ENCODE data around the gene PEX11G. TPM values are rescaled to one million over a fixed set of nuclear protein-coding genes. Genes with fewer than 3 reads are reported as not detected.

Gene PEX11G
- total and polyA plus RNA-seq, 2 experiments from 2014 or later = 2.2 TPM

GRCh38 chr19:7442423-7442822 is 46.4 kb downstream of the PEX11G start (continued):
- TF ChIP-seq, protein P1, sequence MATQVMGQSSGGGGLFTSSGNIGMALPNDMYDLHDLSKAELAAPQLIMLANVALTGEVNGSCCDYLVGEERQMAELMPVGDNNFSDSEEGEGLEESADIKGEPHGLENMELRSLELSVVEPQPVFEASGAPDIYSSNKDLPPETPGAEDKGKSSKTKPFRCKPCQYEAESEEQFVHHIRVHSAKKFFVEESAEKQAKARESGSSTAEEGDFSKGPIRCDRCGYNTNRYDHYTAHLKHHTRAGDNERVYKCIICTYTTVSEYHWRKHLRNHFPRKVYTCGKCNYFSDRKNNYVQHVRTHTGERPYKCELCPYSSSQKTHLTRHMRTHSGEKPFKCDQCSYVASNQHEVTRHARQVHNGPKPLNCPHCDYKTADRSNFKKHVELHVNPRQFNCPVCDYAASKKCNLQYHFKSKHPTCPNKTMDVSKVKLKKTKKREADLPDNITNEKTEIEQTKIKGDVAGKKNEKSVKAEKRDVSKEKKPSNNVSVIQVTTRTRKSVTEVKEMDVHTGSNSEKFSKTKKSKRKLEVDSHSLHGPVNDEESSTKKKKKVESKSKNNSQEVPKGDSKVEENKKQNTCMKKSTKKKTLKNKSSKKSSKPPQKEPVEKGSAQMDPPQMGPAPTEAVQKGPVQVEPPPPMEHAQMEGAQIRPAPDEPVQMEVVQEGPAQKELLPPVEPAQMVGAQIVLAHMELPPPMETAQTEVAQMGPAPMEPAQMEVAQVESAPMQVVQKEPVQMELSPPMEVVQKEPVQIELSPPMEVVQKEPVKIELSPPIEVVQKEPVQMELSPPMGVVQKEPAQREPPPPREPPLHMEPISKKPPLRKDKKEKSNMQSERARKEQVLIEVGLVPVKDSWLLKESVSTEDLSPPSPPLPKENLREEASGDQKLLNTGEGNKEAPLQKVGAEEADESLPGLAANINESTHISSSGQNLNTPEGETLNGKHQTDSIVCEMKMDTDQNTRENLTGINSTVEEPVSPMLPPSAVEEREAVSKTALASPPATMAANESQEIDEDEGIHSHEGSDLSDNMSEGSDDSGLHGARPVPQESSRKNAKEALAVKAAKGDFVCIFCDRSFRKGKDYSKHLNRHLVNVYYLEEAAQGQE (IDR thresholded peaks at IDR 0.05; ENCODE audit: unreplicated experiment) = no peak
- no peak for TF ChIP-seq EZH2 (IDR thresholded peaks at IDR 0.05; ENCODE audit: low read depth, unreplicated experiment)
- TF ChIP-seq ZNF331 (CRISPR knock-in tag; IDR thresholded peaks at IDR 0.05; ENCODE audit: low read depth) = no peak

GRCh38 chr19:7441468-7442146 is 47.2 kb downstream of the PEX11G start:
- no peaks in the 10 kb centered on the region for H3K4me1 Mint-ChIP-seq
- Histone ChIP-seq H3K27me3 (ENCODE audit: insufficient read depth) (no peaks in the 10 kb centered on the region), H3K27ac (ENCODE audit: low read depth) (no peak overlapping the region), H3K79me2 (replicated peaks; ENCODE audit: insufficient read depth) (no peaks in the 10 kb centered on the region), H3K36me3 (ENCODE audit: insufficient read depth) (no peaks in the 10 kb centered on the region), H3K4me1 (ENCODE audit: insufficient read depth) (no peaks in the 10 kb centered on the region), H4K20me1 (replicated peaks; ENCODE audit: insufficient read depth) (peaks cover 6% of the 10 kb centered on the region; the same call in 1 of the 2 replicates), H3F3A (replicated peaks; ENCODE audit: low read depth) (no peaks in the 10 kb centered on the region), H3K4me2 (no peak overlapping the region), H3K4me3 (no peak overlapping the region), H2AFZ (no peak overlapping the region), H3K9me2 (ENCODE audit: insufficient read depth) (no peaks in the 10 kb centered on the region)
- H3K4me3 Mint-ChIP-seq = no peak overlapping the region
- H3K9me3 Mint-ChIP-seq = no peaks in the 10 kb centered on the region
- ATAC-seq = no peak
- peaks cover 6% of the 10 kb centered on the region for H3K27me3 Mint-ChIP-seq (ENCODE audit: insufficient read depth, low read depth, poor library complexity)
- DNase-seq (ENCODE audit: low spot score) = no peak
- H3K36me3 Mint-ChIP-seq (ENCODE audit: low read depth) = peaks cover 42% of the 10 kb centered on the region
- TF ChIP-seq, protein P1 (IDR thresholded peaks at IDR 0.05; ENCODE audit: unreplicated experiment) = no peak
- TF ChIP-seq EZH2 (IDR thresholded peaks at IDR 0.05; ENCODE audit: low read depth, unreplicated experiment) = no peak
- no peak overlapping the region for H3K27ac Mint-ChIP-seq

Measured in GM23338 (cell line).